Measurements from ENCODE around the gene TRIM28. TPM values are rescaled to one million over a fixed set of nuclear protein-coding genes. Genes with fewer than 3 reads are reported as not detected.

TRIM28 gene
- total and polyA plus RNA-seq, 9 of the 15 experiments (the other 6 are each of a cell fraction or from before 2014, with no cell fraction given) = 12.1 to 797 (median 490) TPM

- TF ChIP-seq ATF2 (CRISPR knock-in tag; IDR thresholded peaks at IDR 0.05) = no peak
- 0 out of 2 replicates have a peak, but pooled peaks have one; percentile 28 for TF ChIP-seq ZBTB9 (CRISPR knock-in tag; IDR thresholded peaks at IDR 0.05)
- TF ChIP-seq RB1 (IDR thresholded peaks at IDR 0.05; ENCODE audit: low read depth) = no peak
- no peak for TF ChIP-seq NRF1 (conservative IDR thresholded peaks at IDR 0.05 in 1 of 2, IDR thresholded peaks at IDR 0.05 in 1 of 2)
- no peak for TF ChIP-seq MCM3 (IDR thresholded peaks at IDR 0.05)
- no peak; the same call in 1 of the 2 replicates for TF ChIP-seq ZNF175 (CRISPR knock-in tag; IDR thresholded peaks at IDR 0.05; ENCODE audit: low read depth)
- TF ChIP-seq GTF2A2 (tag; IDR thresholded peaks at IDR 0.05) = no peak
- no peak for TF ChIP-seq RHOXF2B (CRISPR knock-in tag; conservative IDR thresholded peaks at IDR 0.05)
- peak; percentile 84 for TF ChIP-seq TAF7 (tag; IDR thresholded peaks at IDR 0.05)
- TF ChIP-seq PBX2 (CRISPR knock-in tag; IDR thresholded peaks at IDR 0.05; ENCODE audit: low read depth) = no peak
- no peak for TF ChIP-seq PBX2 (tag; conservative IDR thresholded peaks at IDR 0.05; ENCODE audit: low read depth)
- TF ChIP-seq HBP1 (CRISPR knock-in tag; IDR thresholded peaks at IDR 0.05) = no peak
- TF ChIP-seq FIP1L1 (IDR thresholded peaks at IDR 0.05; ENCODE audit: low read depth, low read length, poor library complexity, severe bottlenecking) = no peak
- TF ChIP-seq ZNF644 (tag; IDR thresholded peaks at IDR 0.05; ENCODE audit: low read depth) = peak; percentile 58; the same call in 1 of the 2 replicates
- no peak for TF ChIP-seq ILK (tag; IDR thresholded peaks at IDR 0.05; ENCODE audit: borderline replicate concordance, low read depth)
- no peak for TF ChIP-seq ZNF23 (CRISPR knock-in tag; IDR thresholded peaks at IDR 0.05)
- TF ChIP-seq ZNF408 (CRISPR knock-in tag; IDR thresholded peaks at IDR 0.05; ENCODE audit: low read depth) = no peak
- no peak; the same call in 1 of the 2 replicates for TF ChIP-seq ZBTB1 (CRISPR knock-in tag; IDR thresholded peaks at IDR 0.05; ENCODE audit: borderline replicate concordance, low read depth)
- TF ChIP-seq HDGF (IDR thresholded peaks at IDR 0.05) = no peak
- TF ChIP-seq SNAPC5 (CRISPR knock-in tag; IDR thresholded peaks at IDR 0.05) = no peak
- TF ChIP-seq RAD51 (IDR thresholded peaks at IDR 0.05; ENCODE audit: borderline replicate concordance, low read depth) = no peak
- TF ChIP-seq GATA2 (CRISPR knock-in tag; IDR thresholded peaks at IDR 0.05) = 0 out of 2 replicates have a peak, but pooled peaks have one; percentile 10
Measured at GRCh38 chr19:58559275-58560006, 15.6 kb downstream of the TRIM28 start (continued).

Data from K562 (cell line).